Glutamatergic neuron (in vitro differentiated cells): ENCODE measurements around the gene GPT2. TPM values are rescaled to one million over a fixed set of nuclear protein-coding genes. Genes with fewer than 3 reads are reported as not detected.

Source experiments
- DNase-seq: peaks from one replicate; pipeline ENCODE4 v3.0.0; 2022
- H3K27ac Mint-ChIP-seq: one replicate; pipeline ENCODE4 v1.8.0; 2020; ENCODE audit warnings: mild to moderate bottlenecking, mixed read lengths, inconsistent platforms; ENCODE audit not compliant: unreplicated experiment
- H3K27me3 Mint-ChIP-seq: one replicate; pipeline ENCODE4 v1.8.0; 2020; ENCODE audit warnings: mild to moderate bottlenecking, moderate library complexity, mixed read lengths, inconsistent platforms; ENCODE audit not compliant: unreplicated experiment
- H3K36me3 Mint-ChIP-seq: one replicate; pipeline ENCODE4 v1.8.0; 2020; ENCODE audit warnings: mild to moderate bottlenecking, mixed read lengths, inconsistent platforms; ENCODE audit not compliant: unreplicated experiment
- H3K4me1 Mint-ChIP-seq: one replicate; pipeline ENCODE4 v1.8.0; 2020; ENCODE audit warnings: mild to moderate bottlenecking, low read depth, mixed read lengths, inconsistent platforms; ENCODE audit not compliant: unreplicated experiment
- H3K4me3 Mint-ChIP-seq: one replicate; pipeline ENCODE4 v1.8.0; 2020; ENCODE audit warnings: mild to moderate bottlenecking, mixed read lengths, inconsistent platforms; ENCODE audit not compliant: unreplicated experiment
- H3K9me3 Mint-ChIP-seq: one replicate; pipeline ENCODE4 v1.8.0; 2020; ENCODE audit warnings: mild to moderate bottlenecking, moderate library complexity, mixed read lengths, inconsistent platforms; ENCODE audit not compliant: unreplicated experiment
- CTCF ChIP-seq: fragments of 200-600 bp; sonication (generic); IDR thresholded peaks from one replicate; pipeline ENCODE4 v1.5.0; 2021; ENCODE audit not compliant: partially characterized antibody, unreplicated experiment
- total RNA-seq: library from RNA; stranded (reverse); fragmentation: NEBNext Ultra II Directional; extraction: Animal tissue kit (Norgen Biotek cat#: 25700); gene quantifications from one replicate; pipeline ENCODE4 v1.2.1, GENCODE V29; 2021; ENCODE audit not compliant: unreplicated experiment

GPT2 gene
- total RNA-seq, 1 donor from 2014 or later: 70.7 TPM

DNA sequence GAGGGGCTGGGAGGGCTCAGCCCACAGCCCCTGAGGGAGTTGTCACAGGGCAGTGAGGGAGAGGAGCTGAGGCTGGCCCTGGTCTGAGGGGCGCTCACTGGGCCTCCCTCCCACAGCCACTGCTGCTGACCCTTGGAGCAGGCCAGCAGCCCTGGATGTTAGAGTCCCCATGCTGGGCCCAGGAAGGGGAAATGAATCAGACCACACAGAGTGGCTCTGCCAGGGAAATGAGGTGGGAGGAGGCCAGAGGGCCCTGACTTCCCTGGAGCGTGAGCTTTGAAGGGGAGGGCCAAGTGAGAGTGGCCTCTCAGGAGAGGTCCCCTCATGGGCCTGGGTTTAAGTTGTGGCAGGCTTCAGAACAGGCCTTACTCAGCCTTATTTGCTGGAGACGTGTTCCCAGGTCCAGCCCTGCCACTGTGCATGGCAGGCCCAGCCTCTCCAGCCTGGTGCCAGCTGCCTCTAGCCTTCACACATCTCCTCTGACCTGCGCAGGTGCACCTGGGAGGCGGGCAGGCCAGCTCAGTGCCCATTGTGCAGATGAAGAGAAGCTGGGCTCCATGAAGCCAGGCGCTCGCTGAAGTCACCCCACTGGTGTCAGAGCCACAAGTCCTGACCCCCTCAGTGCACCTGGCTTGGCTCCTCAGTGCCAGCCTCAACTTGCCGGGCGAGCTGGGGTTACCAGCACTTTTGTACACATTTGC, 15.4 kb downstream of the GPT2 start:
- Mint-ChIP-seq H3K27ac (no peak overlapping the region), H3K4me3 (no peak overlapping the region), H3K9me3 (peaks cover 6% of the 10 kb centered on the region), H3K4me1 (peaks cover 12% of the 10 kb centered on the region), H3K36me3 (peaks cover 4% of the 10 kb centered on the region), H3K27me3 (peaks cover 3% of the 10 kb centered on the region)
- no peak for TF ChIP-seq CTCF
- DNase-seq: no peak

DNA sequence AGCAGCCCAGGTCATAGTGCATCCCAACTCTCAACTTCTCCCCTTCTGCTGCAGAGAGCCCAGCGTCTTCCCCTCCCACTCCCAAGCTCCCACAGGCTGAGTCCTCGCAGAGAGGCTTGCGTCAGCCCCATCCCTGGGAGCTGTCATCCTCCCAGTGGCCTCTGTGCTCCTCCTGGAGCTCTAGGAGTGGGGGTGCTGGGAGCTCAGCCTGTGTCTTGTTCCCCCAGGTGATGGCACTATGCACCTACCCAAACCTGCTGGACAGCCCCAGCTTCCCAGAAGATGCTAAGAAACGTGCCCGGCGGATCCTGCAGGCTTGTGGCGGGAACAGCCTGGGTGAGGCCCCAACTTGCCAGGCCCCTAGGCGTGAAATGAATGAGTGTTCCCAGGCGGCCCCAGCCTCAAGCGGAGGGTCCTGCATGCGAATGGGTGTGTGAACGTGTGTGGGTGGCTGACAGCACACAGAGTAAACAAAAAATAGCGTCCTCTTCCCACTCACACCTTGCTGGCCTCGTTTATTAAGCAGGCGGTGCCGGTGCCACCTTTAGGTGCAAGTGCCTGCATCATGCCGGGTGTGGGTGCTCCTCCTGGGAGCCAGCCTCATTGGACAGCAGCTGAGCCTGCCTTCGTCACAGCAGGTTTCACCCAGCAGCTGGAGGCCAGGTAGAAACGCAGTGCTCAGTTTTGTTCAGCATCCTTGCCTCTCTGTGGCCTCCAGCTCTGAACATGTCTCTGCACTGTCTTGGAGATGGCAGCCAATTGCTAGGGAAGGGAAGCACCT, 16.5 kb downstream of the GPT2 start:
- peaks cover 12% of the 10 kb centered on the region for H3K4me1 Mint-ChIP-seq
- TF ChIP-seq CTCF: no peak
- H3K4me3 Mint-ChIP-seq: no peak overlapping the region
- peaks cover 6% of the 10 kb centered on the region for H3K9me3 Mint-ChIP-seq
- peak overlapping the region; percentile 43 for H3K27ac Mint-ChIP-seq
- peaks cover 4% of the 10 kb centered on the region for H3K36me3 Mint-ChIP-seq
- peaks cover 3% of the 10 kb centered on the region for H3K27me3 Mint-ChIP-seq
- DNase-seq: no peak

- no peak for DNase-seq
- peaks cover 3% of the 10 kb centered on the region for H3K27me3 Mint-ChIP-seq
- peaks cover 8% of the 10 kb centered on the region for H3K9me3 Mint-ChIP-seq
- peaks cover 4% of the 10 kb centered on the region for H3K36me3 Mint-ChIP-seq
- peak overlapping the region; percentile 22 for H3K27ac Mint-ChIP-seq
- TF ChIP-seq CTCF: no peak
- no peak overlapping the region for H3K4me3 Mint-ChIP-seq
- peaks cover 1% of the 10 kb centered on the region for H3K4me1 Mint-ChIP-seq
Measured at GRCh38 chr16:46901709-46902108, 17.5 kb downstream of the GPT2 start.

DNA sequence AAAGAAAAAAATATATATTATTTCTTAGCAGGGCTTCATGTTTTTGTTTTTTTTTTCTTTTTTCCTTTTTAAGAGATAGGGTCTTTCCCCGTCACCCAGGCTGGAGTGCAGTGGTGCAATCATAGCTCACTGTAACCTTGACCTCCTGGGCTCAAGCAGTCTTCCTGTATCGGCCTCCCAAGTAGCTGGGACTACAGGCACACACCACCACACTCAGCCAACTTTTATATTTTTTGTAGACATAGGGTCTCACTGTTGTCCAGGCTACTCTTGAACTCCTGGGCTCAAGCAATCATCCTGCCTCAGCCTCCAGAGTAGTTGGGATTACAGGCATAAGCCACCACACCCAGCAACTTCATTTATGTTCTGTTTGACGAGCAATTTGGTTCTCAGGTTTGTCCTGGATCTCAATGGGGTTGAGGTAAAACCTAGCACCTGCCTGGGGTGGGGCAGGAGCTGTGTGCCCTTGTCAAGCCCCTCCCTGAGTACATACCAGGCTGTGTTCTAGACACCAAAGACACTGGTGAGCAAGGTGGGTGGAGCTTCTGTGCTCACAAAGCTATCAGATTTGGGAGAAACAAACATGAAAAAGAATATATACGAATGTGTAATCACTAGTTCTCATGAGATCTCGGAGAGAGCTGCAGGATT, 19.2 kb downstream of the GPT2 start:
- Mint-ChIP-seq H3K27ac (no peak overlapping the region), H3K4me3 (no peak overlapping the region), H3K9me3 (peaks cover 11% of the 10 kb centered on the region), H3K27me3 (peaks cover 7% of the 10 kb centered on the region), H3K4me1 (peaks cover 1% of the 10 kb centered on the region), H3K36me3 (peaks cover 11% of the 10 kb centered on the region)
- TF ChIP-seq CTCF: no peak
- DNase-seq: no peak
